Frontal cortex (tissue), 4 donors: ENCODE measurements around the gene WDR74. TPM values are rescaled to one million over a fixed set of nuclear protein-coding genes. Genes with fewer than 3 reads are reported as not detected.

ENCODE experiments used
- DNase-seq, 2 donors: peaks; one replicate each; pipeline ENCODE4 v3.0.0; 2012; ENCODE audit warnings: low spot score in 2 of 2
- FAIRE-seq: peaks from 2 replicates; lab custom pipeline; 2012; peaks lifted over from hg19 to GRCh38; lab: Jason Lieb, UNC
- small RNA-seq: library from RNA; depleted of rRNA; stranded (forward); fragments of <200 nt; gene quantifications from one replicate; pipeline ENCODE3, GENCODE V24; 2014
- total RNA-seq: library from RNA; depleted of rRNA; stranded (reverse); fragments of >200 nt; gene quantifications from one replicate; pipeline ENCODE4 v1.2.3, GENCODE V29; 2014
- donor health status: control.
- donor health status: control.
- donor health status: control.

The WDR74 gene
- total RNA-seq, 1 donor from 2014 or later, result 48.5 TPM

GRCh38 chr11:62805076-62805892 lies 34.1 kb downstream of the WDR74 start, which contains the start of gene NXF1:
TSS of gene NXF1 (minus strand) at chr11:62805440. CDS start at chr11:62805356, 84 bp downstream.
- FAIRE-seq (no peak), DNase-seq (peak; percentile 99)

GRCh38 chr11:62804310-62805075 lies 34.9 kb downstream of the WDR74 start:
- DNase-seq (no peak), FAIRE-seq (no peak)

GRCh38 chr11:62801071-62801470 lies 38.3 kb downstream of the WDR74 start:
- FAIRE-seq, result no peak

GRCh38 chr11:62799486-62799885 lies 39.9 kb downstream of the WDR74 start:
- no peak for FAIRE-seq
- no peak for DNase-seq

More at GRCh38 chr11:62801071-62801470, 38.3 kb downstream of the WDR74 start:
- DNase-seq, result no peak

- FAIRE-seq, result no peak
These were observed 43.1 kb downstream of the WDR74 start for GRCh38 chr11:62796281-62796680.

GRCh38 chr11:62794201-62794775 lies 45.1 kb downstream of the WDR74 start:
- no peak for FAIRE-seq

More at GRCh38 chr11:62796281-62796680, 43.1 kb downstream of the WDR74 start:
- no peak for DNase-seq

GRCh38 chr11:62792202-62792575 lies 47.2 kb downstream of the WDR74 start:
- no peak for DNase-seq
- FAIRE-seq, result no peak

More at GRCh38 chr11:62794201-62794775, 45.1 kb downstream of the WDR74 start:
- no peak for DNase-seq

GRCh38 chr11:62791501-62792201 lies 47.7 kb downstream of the WDR74 start, which contains the start of gene TMEM223:
TSS of gene TMEM223 (minus strand) at chr11:62792006. CDS start at chr11:62791994, 12 bp downstream.
- peak; percentile 84 to 91 for DNase-seq
- no peak for FAIRE-seq

GRCh38 chr11:62789576-62789975 lies 49.8 kb downstream of the WDR74 start:
- DNase-seq, result no peak
- FAIRE-seq, result no peak

- no peak for FAIRE-seq
- DNase-seq, result no peak
These were observed 50.4 kb downstream of the WDR74 start for GRCh38 chr11:62788991-62789390.

- DNase-seq (peak; percentile 98 to 99), FAIRE-seq (no peak)
These were observed 52.2 kb downstream of the WDR74 start, which contains the start of gene TMEM179B for GRCh38 chr11:62787005-62787759. TSS of gene TMEM179B (plus strand) at chr11:62787402. CDS start at chr11:62787432, 30 bp downstream.

- DNase-seq, result peak; percentile 86 to 89
- FAIRE-seq, result no peak
These were observed 52.9 kb downstream of the WDR74 start for GRCh38 chr11:62786318-62787004.

Small RNA genes within 50 kb of the gene (small RNA-seq; reads per million reads assigned to genes)
- gene MIR6514, result 0.33 reads per million, percentile 18 among the genes with 10 or more reads in this experiment
- gene RF00099, result not detected
- gene RNU6-118P, result not detected
- gene SNORD22, result not detected
- gene SNORD26, result not detected
- not detected for gene SNORD27
- not detected for gene SNORD28
- 328 reads per million, percentile 99 among the genes with 10 or more reads in this experiment for gene SNORD30

Other genes starting within 250 kb of the WDR74 start
- gene TUT1, start 248.1 kb downstream of the WDR74 start, total RNA-seq, result 4.5 TPM
- gene MTA2, start 237.7 kb downstream of the WDR74 start, total RNA-seq, result 154 TPM
- 4.9 TPM for gene EML3, start 226.8 kb downstream of the WDR74 start, total RNA-seq
- 1.2 TPM for gene ROM1, start 226.3 kb downstream of the WDR74 start, total RNA-seq
- 21.6 TPM for gene B3GAT3, start 217.6 kb downstream of the WDR74 start, total RNA-seq
- gene GANAB, start 193.0 kb downstream of the WDR74 start, total RNA-seq, result 62.8 TPM
- 20.8 TPM for gene INTS5, start 186.3 kb downstream of the WDR74 start, total RNA-seq
- gene C11orf98, start 174.4 kb downstream of the WDR74 start, total RNA-seq, result 25.3 TPM
- 10.2 TPM for gene CSKMT, start 174.3 kb downstream of the WDR74 start, total RNA-seq
- gene UQCC3, start 167.9 kb downstream of the WDR74 start, total RNA-seq, result 5.7 TPM
- gene LBHD1, start 167.3 kb downstream of the WDR74 start, total RNA-seq, result 3.3 TPM
- gene UBXN1, start 160.5 kb downstream of the WDR74 start, total RNA-seq, result 84.8 TPM
- gene LRRN4CL, start 150.1 kb downstream of the WDR74 start, total RNA-seq, result 0.82 TPM
- 149 TPM for gene BSCL2, start 132.2 kb downstream of the WDR74 start, total RNA-seq
- gene GNG3, start 131.9 kb downstream of the WDR74 start, total RNA-seq, result 20.0 TPM
- gene HNRNPUL2, start 112.1 kb downstream of the WDR74 start, total RNA-seq, result 15.1 TPM
- gene TTC9C, start 111.1 kb downstream of the WDR74 start, total RNA-seq, result 26.9 TPM
- 17.1 TPM for gene ZBTB3, start 85.4 kb downstream of the WDR74 start, total RNA-seq
- gene POLR2G, start 78.0 kb downstream of the WDR74 start, total RNA-seq, result 59.9 TPM
- 15.1 TPM for gene TAF6L, start 68.2 kb downstream of the WDR74 start, total RNA-seq
- 17.1 TPM for gene TMEM179B, start 52.2 kb downstream of the WDR74 start, total RNA-seq
- gene TMEM223, start 47.6 kb downstream of the WDR74 start, total RNA-seq, result 14.7 TPM
- 10.6 TPM for gene NXF1, start 34.1 kb downstream of the WDR74 start, total RNA-seq
- gene STX5, start 7.5 kb downstream of the WDR74 start, total RNA-seq, result 31.0 TPM
- not detected for gene TEX54, start 6.7 kb downstream of the WDR74 start, total RNA-seq
- 109 TPM for gene SLC3A2, start 41.3 kb upstream of the WDR74 start, total RNA-seq
- 14.3 TPM for gene CHRM1, start 81.8 kb upstream of the WDR74 start, total RNA-seq
- gene SLC22A6, start 145.4 kb upstream of the WDR74 start, total RNA-seq, result 10.6 TPM
- 1.2 TPM for gene SLC22A8, start 176.3 kb upstream of the WDR74 start, total RNA-seq